SK-N-SH (cell line): ENCODE measurements around the gene ARPC4. TPM values are rescaled to one million over a fixed set of nuclear protein-coding genes. Genes with fewer than 3 reads are reported as not detected.

ENCODE experiments used
- CTCF ChIA-PET: fragments of 300-600, 350-600 bp; formaldehyde crosslinking; extraction: SDS; loops from one replicate; lab custom pipeline; 2021; lab: Yijun Ruan, JAX
- POLR2A ChIA-PET: fragments of 350-600 bp; sonication (Branson Sonifier 250); formaldehyde crosslinking; extraction: SDS; loops from one replicate; lab custom pipeline; 2020; ENCODE audit warnings: antibody characterized with exemption, inconsistent platforms; lab: Yijun Ruan, JAX
- DNase-seq: peaks from one replicate; pipeline ENCODE4 v3.0.0; 2012
- H2AFZ ChIP-seq: fragments of 200-600 bp; sonication (generic); 2 replicates; pipeline ENCODE4 v1.8.1; 2016; ENCODE audit warnings: antibody characterized with exemption, mild to moderate bottlenecking, low read depth
- H3F3A ChIP-seq: fragments of 200-600 bp; sonication (generic); replicated peaks from 2 replicates; pipeline ENCODE3; 2016; ENCODE audit warnings: antibody characterized with exemption, mild to moderate bottlenecking; ENCODE audit not compliant: insufficient read depth
- H3K27ac ChIP-seq, 2 experiments: fragments of 200-500 bp in 1 of 2; fragments of 200-600 bp in 1 of 2; sonication (Bioruptor generic) in 1 of 2; sonication (generic), shearing (Covaris generic) in 1 of 2; 2 replicates each; pipeline versions ENCODE4 v1.5.1 to v1.6.1; 2014 to 2016; ENCODE audit warnings: low read depth in 2 of 2, inconsistent platforms in 1 of 2, low read length in 1 of 2, mild to moderate bottlenecking in 1 of 2, mixed read lengths in 1 of 2
- H3K27me3 ChIP-seq: fragments of 200-600 bp; sonication (generic), shearing (Covaris generic); 2 replicates; pipeline ENCODE4 v1.6.1; 2016; ENCODE audit warnings: mixed run types; ENCODE audit not compliant: insufficient read depth
- H3K36me3 ChIP-seq, 2 experiments: fragments of 200-500 bp in 1 of 2; fragments of 200-600 bp in 1 of 2; sonication (Bioruptor generic) in 1 of 2; sonication (generic) in 1 of 2; replicated peaks in 1 of 2; 2 replicates each; pipeline versions ENCODE3 to v1.5.1; 2014 to 2016; ENCODE audit warnings: low read length in 1 of 2, mild to moderate bottlenecking in 1 of 2; ENCODE audit not compliant: insufficient read depth in 2 of 2, control insufficient read depth in 1 of 2
- H3K4me1 ChIP-seq, 2 experiments: fragments of 200-500 bp in 1 of 2; fragments of 200-600 bp in 1 of 2; sonication (Bioruptor generic) in 1 of 2; sonication (generic), shearing (Covaris generic) in 1 of 2; 2 replicates each; pipeline versions ENCODE4 v1.5.1 to v1.6.1; 2014 to 2016; ENCODE audit warnings: low read depth in 1 of 2, low read length in 1 of 2, mixed run types in 1 of 2; ENCODE audit not compliant: insufficient read depth in 2 of 2, control insufficient read depth in 1 of 2
- H3K4me2 ChIP-seq: fragments of 200-600 bp; sonication (generic), shearing (Covaris generic); 2 replicates; pipeline ENCODE4 v1.6.1; 2017; ENCODE audit warnings: mixed run types
- H3K4me3 ChIP-seq, 2 experiments: fragments of 200-500 bp in 1 of 2; fragments of 200-600 bp in 1 of 2; sonication (Bioruptor generic) in 1 of 2; sonication (generic), shearing (Covaris generic) in 1 of 2; 2 replicates each; pipeline versions ENCODE4 v1.5.1 to v1.8.1; 2014 to 2016; ENCODE audit warnings: low read depth in 2 of 2, inconsistent platforms in 1 of 2, low read length in 1 of 2, mild to moderate bottlenecking in 1 of 2, mixed read lengths in 1 of 2, moderate library complexity in 1 of 2
- H3K79me2 ChIP-seq: fragments of 200-600 bp; sonication (generic); 2 replicates; pipeline ENCODE4 v1.8.1; 2017; ENCODE audit warnings: mild to moderate bottlenecking; ENCODE audit not compliant: insufficient read depth
- H3K9ac ChIP-seq: fragments of 200-600 bp; sonication (generic); 2 replicates; pipeline ENCODE4 v1.6.1; 2017; ENCODE audit warnings: mixed run types
- H3K9me2 ChIP-seq: fragments of 200-600 bp; sonication (generic); 2 replicates; pipeline ENCODE4 v1.6.1; 2017; ENCODE audit warnings: mixed run types
- H3K9me3 ChIP-seq: fragments of 200-600 bp; sonication (generic); 2 replicates; pipeline ENCODE4 v1.6.1; 2017; ENCODE audit warnings: mixed run types, mild to moderate bottlenecking, moderate library complexity
- H4K20me1 ChIP-seq: fragments of 200-600 bp; sonication (generic); 2 replicates; pipeline ENCODE4 v1.6.1; 2017; ENCODE audit warnings: mild to moderate bottlenecking, mixed run types; ENCODE audit not compliant: insufficient read depth
- CTCF ChIP-seq: fragments of 200-600 bp; sonication (generic); IDR thresholded peaks from 2 replicates; pipeline ENCODE4 v1.6.1; 2017; ENCODE audit warnings: antibody characterized with exemption, mild to moderate bottlenecking, moderate library complexity
- EP300 ChIP-seq, 2 experiments: IDR thresholded peaks; 2 replicates each; pipeline versions ENCODE4 v1.4.0 to v1.6.1; 2012; ENCODE audit warnings: borderline replicate concordance in 1 of 2, low read depth in 1 of 2, low read length in 1 of 2
- FOSL2 ChIP-seq: IDR thresholded peaks from 2 replicates; pipeline ENCODE4 v1.4.0; 2012; ENCODE audit warnings: low read depth, mild to moderate bottlenecking, moderate library complexity, borderline replicate concordance
- FOXJ3 ChIP-seq: sonication (generic); formaldehyde crosslinking; IDR thresholded peaks from 2 replicates; pipeline ENCODE4 v1.5.1; 2020; ENCODE audit warnings: mild to moderate bottlenecking, missing genetic modification reagents
- IRF3 ChIP-seq: fragments of 150-350 bp; IDR thresholded peaks from 2 replicates; pipeline ENCODE4 v1.6.1; 2016; ENCODE audit warnings: mild to moderate bottlenecking, low read depth, low read length
- JUND ChIP-seq: IDR thresholded peaks from 2 replicates; pipeline ENCODE4 v1.4.0; 2012
- MAX ChIP-seq: IDR thresholded peaks from 2 replicates; pipeline ENCODE4 v1.4.0; 2012; ENCODE audit warnings: low read depth
- NFIC ChIP-seq: IDR thresholded peaks from 2 replicates; pipeline ENCODE4 v1.4.0; 2012; ENCODE audit warnings: borderline replicate concordance
- NRF1 ChIP-seq: IDR thresholded peaks from 2 replicates; pipeline ENCODE4 v1.6.1; 2012; ENCODE audit warnings: low read depth, mild to moderate bottlenecking, low read length
- PBX3 ChIP-seq: IDR thresholded peaks from 2 replicates; pipeline ENCODE4; 2012
- POLR2AphosphoS5 ChIP-seq: IDR thresholded peaks from 2 replicates; pipeline ENCODE4 v1.6.1; 2012; ENCODE audit warnings: low read depth, low read length
- RAD21 ChIP-seq: IDR thresholded peaks from 2 replicates; pipeline ENCODE4 v1.6.1; 2012; ENCODE audit warnings: mild to moderate bottlenecking, low read length
- RCOR1 ChIP-seq: fragments of 150-350 bp; IDR thresholded peaks from 2 replicates; pipeline ENCODE4 v1.6.1; 2017; ENCODE audit warnings: antibody characterized with exemption, low read length
- SIN3A ChIP-seq: IDR thresholded peaks from 2 replicates; pipeline ENCODE4 v1.6.1; 2012; ENCODE audit warnings: low read depth, mild to moderate bottlenecking, low read length, moderate library complexity, borderline replicate concordance
- TCF12 ChIP-seq: IDR thresholded peaks from 2 replicates; pipeline ENCODE4 v1.4.0; 2012
- WGBS: methylation state at CpG from one replicate; pipeline ENCODE4 v1.1.6; 2017; ENCODE audit warnings: low lambda C conversion rate; 5-methylcytosine and 5-hydroxymethylcytosine counted together
- polyA plus RNA-seq, 3 experiments: library from polyadenylated mRNA; depleted of rRNA; stranded (reverse); fragments of >200 nt; gene quantifications; 2 replicates each; pipeline ENCODE4 v1.2.3, GENCODE V29; 2012

The ARPC4 gene
- polyA plus RNA-seq, 1 of the 3 experiments (the other 2 are of a cell fraction): 233 TPM

DNA sequence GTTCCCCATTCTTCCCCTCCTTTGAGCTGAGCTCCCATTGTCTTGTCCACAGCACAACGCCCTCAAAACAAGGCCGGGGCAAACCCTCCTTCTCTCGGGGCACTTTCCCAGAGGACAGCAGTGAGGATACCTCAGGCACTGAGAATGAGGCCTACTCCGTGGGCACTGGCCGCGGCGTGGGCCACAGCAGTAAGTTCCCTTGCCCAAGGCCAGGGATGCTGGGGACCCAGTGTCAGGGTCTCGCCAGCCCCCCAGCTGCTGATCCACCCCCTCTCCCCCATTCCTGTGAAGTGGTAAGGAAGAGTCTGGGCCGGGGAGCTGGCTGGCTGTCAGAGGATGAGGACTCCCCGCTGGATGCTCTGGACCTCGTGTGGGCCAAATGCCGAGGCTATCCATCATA is 47.4 kb upstream of the ARPC4 start (continued):
- TF ChIP-seq IRF3 (no peak), EP300 (IDR thresholded peaks at IDR 0.05; ENCODE audit: borderline replicate concordance in 1 of 2, low read depth in 1 of 2, low read length in 1 of 2) (no peak), NRF1 (no peak), CTCF (no peak), TCF12 (no peak), FOXJ3 (CRISPR knock-in tag) (no peak), RCOR1 (no peak), FOSL2 (no peak)

DNA sequence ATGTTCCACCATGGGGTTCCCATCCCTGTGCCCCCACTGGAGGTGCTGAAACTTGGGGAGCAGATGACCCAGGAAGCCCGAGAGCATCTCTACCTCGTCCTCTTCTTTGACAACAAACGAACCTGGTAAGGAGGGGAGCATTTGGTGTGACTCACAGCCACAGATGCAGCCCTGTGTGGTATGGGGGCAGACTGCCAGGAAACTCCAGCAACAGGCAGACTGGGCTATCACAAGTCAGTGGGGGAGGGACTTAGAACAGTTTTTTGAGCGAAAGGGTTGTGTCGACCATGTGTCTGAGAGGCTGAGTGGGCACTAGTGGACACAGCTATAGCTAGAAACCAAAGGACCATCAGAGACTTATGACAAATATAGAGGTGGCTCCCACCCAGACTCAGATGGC is 46.6 kb upstream of the ARPC4 start:
- CTCF ChIA-PET: no interaction called here
- peak overlapping the region; percentile 40 to 55; a peak in 3 of 4 replicates for H3K27ac ChIP-seq
- no peaks in the 10 kb centered on the region for H3K27me3 ChIP-seq
- no peaks in the 10 kb centered on the region for H3K9me3 ChIP-seq
- peaks cover 43 to 66% of the 10 kb centered on the region in 2 experiments for H3K36me3 ChIP-seq
- H3K79me2 ChIP-seq: peaks cover 21% of the 10 kb centered on the region
- peaks cover 39% of the 10 kb centered on the region for H3F3A ChIP-seq
- no peaks in the 10 kb centered on the region for H4K20me1 ChIP-seq
- no peaks in the 10 kb centered on the region for H3K9me2 ChIP-seq
- H3K4me3 ChIP-seq: no peak overlapping the region
- peaks cover 12 to 24% of the 10 kb centered on the region in 2 experiments for H3K4me1 ChIP-seq
- no peak for DNase-seq
- WGBS: 38% methylated on average over 5 of the region's 5 CpGs
- no peak overlapping the region for H3K9ac ChIP-seq
- POLR2A ChIA-PET: no interaction called here
- H2AFZ ChIP-seq: no peak overlapping the region
- peak; percentile 82 for TF ChIP-seq TCF12
- TF ChIP-seq PBX3: peak; percentile 57
- TF ChIP-seq NRF1: no peak
- TF ChIP-seq FOSL2: peak; percentile 84
- TF ChIP-seq IRF3: no peak
- TF ChIP-seq SIN3A: peak; percentile 52; the same call in 1 of the 2 replicates
- peak; percentile 28; the same call in 1 of the 2 replicates for TF ChIP-seq POLR2AphosphoS5
- peak; percentile 74 for TF ChIP-seq MAX
- TF ChIP-seq JUND: peak; percentile 78
- no peak for TF ChIP-seq RAD21
- TF ChIP-seq NFIC: peak; percentile 88
- TF ChIP-seq, all 33 proteins: peak for 8
- peak overlapping the region; percentile 30; the same call in 1 of the 2 replicates for H3K4me2 ChIP-seq
